B cell (primary cell): Measurements from ENCODE around the gene MOB3B. TPM values are rescaled to one million over a fixed set of nuclear protein-coding genes. Genes with fewer than 3 reads are reported as not detected.

Source experiments
- ATAC-seq: fragments of 200-7000 bp; cut with Tn5 transposase; one replicate; pipeline ENCODE4 v1.10.0; 2021; ENCODE audit warnings: low read depth, mild to moderate bottlenecking, moderate number of reproducible peaks, moderate library complexity
- CTCF ChIA-PET: fragments of 350-600 bp; sonication (Branson Sonifier 250); formaldehyde crosslinking; loops from one replicate; lab custom pipeline; 2021; ENCODE audit warnings: antibody characterized with exemption, inconsistent platforms; lab: Charles Lee
- POLR2A ChIA-PET: fragments of 350-600 bp; sonication (Branson Sonifier 250); formaldehyde crosslinking; loops from one replicate; lab custom pipeline; 2021; ENCODE audit warnings: antibody characterized with exemption; lab: Charles Lee
- DNase-seq: peaks from one replicate; pipeline ENCODE4 v3.0.0; 2013
- H2AFZ ChIP-seq: 2 replicates; pipeline ENCODE4 v1.6.1; 2012; ENCODE audit warnings: mild to moderate bottlenecking, low read depth, low read length; ENCODE audit not compliant: insufficient read depth, poor library complexity, severe bottlenecking
- H3K27ac ChIP-seq, 2 donors: 1 replicate in 1 of 2; 2 replicates in 1 of 2; pipeline ENCODE4 v1.5.1; 2012 to 2013; ENCODE audit warnings: low read length in 2 of 2, mild to moderate bottlenecking in 2 of 2, moderate library complexity in 1 of 2
- H3K27me3 ChIP-seq, 4 experiments: fragments of 200-600 bp in 1 of 4; sonication (generic) in 1 of 4; replicated peaks in 1 of 4; 1 replicate in 2 of 4; 2 replicates in 2 of 4; pipeline versions ENCODE4 v1.6.1 to v1.7.0; 2013 to 2016; ENCODE audit warnings: low read length in 3 of 4, mild to moderate bottlenecking in 2 of 4, mixed read lengths in 1 of 4, moderate library complexity in 1 of 4; ENCODE audit not compliant: insufficient read depth in 4 of 4, control insufficient read depth in 3 of 4; ENCODE audit errors: control extremely low read depth in 1 of 4
- H3K36me3 ChIP-seq, 2 experiments: replicated peaks in 1 of 2; 1 replicate in 1 of 2; 2 replicates in 1 of 2; pipeline versions ENCODE4 v1.6.1 to v1.7.1; 2013; ENCODE audit warnings: low read length in 1 of 2; ENCODE audit not compliant: insufficient read depth in 2 of 2, control insufficient read depth in 1 of 2; ENCODE audit errors: control extremely low read depth in 1 of 2, extremely low read depth in 1 of 2
- H3K4me1 ChIP-seq, 2 donors: fragments of 200-600 bp in 1 of 2; sonication (generic) in 1 of 2; 1 replicate in 1 of 2; 2 replicates in 1 of 2; pipeline versions ENCODE4 v1.5.1 to v1.6.1; 2013 to 2017; ENCODE audit warnings: low read length in 2 of 2; ENCODE audit not compliant: control insufficient read depth in 2 of 2, insufficient read depth in 2 of 2
- H3K4me2 ChIP-seq: replicated peaks from 2 replicates; pipeline ENCODE3; 2012; ENCODE audit warnings: mild to moderate bottlenecking, low read depth, low read length; ENCODE audit not compliant: poor library complexity, severe bottlenecking
- H3K4me3 ChIP-seq, 5 experiments: fragments of 200-600 bp in 1 of 5; sonication (generic) in 1 of 5; 1 replicate in 3 of 5; 2 replicates in 2 of 5; pipeline versions ENCODE4 v1.5.1 to v1.7.0; 2011 to 2016; ENCODE audit warnings: low read length in 4 of 5, mild to moderate bottlenecking in 4 of 5, low read depth in 2 of 5, control low read depth in 1 of 5, moderate library complexity in 1 of 5; ENCODE audit not compliant: insufficient read depth in 1 of 5; ENCODE audit errors: control extremely low read depth in 1 of 5, extremely low read depth in 1 of 5
- H3K79me2 ChIP-seq: fragments of 200-600 bp; sonication (generic); one replicate; pipeline ENCODE4 v1.6.0; 2016; ENCODE audit warnings: low read length; ENCODE audit not compliant: control insufficient read depth, insufficient read depth
- H3K9ac ChIP-seq: fragments of 200-600 bp; sonication (generic); 2 replicates; pipeline ENCODE4 v1.6.1; 2017; ENCODE audit warnings: mild to moderate bottlenecking, low read length, moderate library complexity
- H3K9me3 ChIP-seq, 3 donors: one replicate each; pipeline versions ENCODE4 v1.6.1 to v1.7.1; 2013; ENCODE audit warnings: low read length in 2 of 3; ENCODE audit not compliant: control insufficient read depth in 2 of 3, insufficient read depth in 1 of 3; ENCODE audit errors: control extremely low read depth in 1 of 3
- H4K20me1 ChIP-seq: 2 replicates; pipeline ENCODE4 v1.6.0; 2012; ENCODE audit warnings: mild to moderate bottlenecking, low read length; ENCODE audit not compliant: insufficient read depth, control insufficient read depth, poor library complexity, severe bottlenecking
- H3K27ac Mint-ChIP-seq: one replicate; pipeline ENCODE4 v1.8.0; 2021; ENCODE audit warnings: mixed read lengths
- H3K27me3 Mint-ChIP-seq: one replicate; pipeline ENCODE4 v1.8.0; 2021; ENCODE audit warnings: mixed read lengths
- H3K4me1 Mint-ChIP-seq: one replicate; pipeline ENCODE4 v1.8.0; 2021; ENCODE audit warnings: mixed read lengths
- H3K4me3 Mint-ChIP-seq: one replicate; pipeline ENCODE4 v1.8.0; 2021; ENCODE audit warnings: mixed read lengths
- H3K9me3 Mint-ChIP-seq: one replicate; pipeline ENCODE4 v1.8.0; 2022; ENCODE audit warnings: mixed read lengths; ENCODE audit not compliant: insufficient read depth
- EZH2 ChIP-seq: IDR thresholded peaks from 2 replicates; pipeline ENCODE4 v1.6.1; 2012; ENCODE audit warnings: borderline replicate concordance, low read depth, mild to moderate bottlenecking, moderate library complexity, low read length; ENCODE audit not compliant: insufficient read depth, poor library complexity, severe bottlenecking
- WGBS: methylation state at CpG from one replicate; pipeline ENCODE4 v1.1.5; 2013; ENCODE audit warnings: missing lambda C conversion rate; ENCODE audit not compliant: insufficient coverage; 5-methylcytosine and 5-hydroxymethylcytosine counted together
- intact Hi-C: fragments of 100-400 bp; cut with micrococcal nuclease; formaldehyde crosslinking; loops from one replicate; pipeline ENCODE4 v1.10.0; 2022
- polyA plus RNA-seq: library from polyadenylated mRNA; depleted of rRNA; stranded (reverse); fragments of >200 nt; gene quantifications from 2 replicates; pipeline ENCODE4 v1.2.3, GENCODE V29; 2012
- total RNA-seq, 2 donors: library from RNA; stranded (reverse); fragments of 120-200 nt in 1 of 2; gene quantifications; 1 replicate in 1 of 2; 2 replicates in 1 of 2; pipeline versions ENCODE4 v1.2.3 to v1.2.4, GENCODE V29; 2013 to 2022
- TF ChIP-seq, protein P1 (sequence below): fragments of 200-600 bp; IDR thresholded peaks from one replicate; pipeline ENCODE4 v1.8.0; 2022; ENCODE audit warnings: antibody characterized with exemption, mild to moderate bottlenecking

Gene MOB3B
- total and polyA plus RNA-seq, 2 donors (not counting 1 experiment from before 2014, with no cell fraction given) = 7.3 to 7.9 TPM

DNA sequence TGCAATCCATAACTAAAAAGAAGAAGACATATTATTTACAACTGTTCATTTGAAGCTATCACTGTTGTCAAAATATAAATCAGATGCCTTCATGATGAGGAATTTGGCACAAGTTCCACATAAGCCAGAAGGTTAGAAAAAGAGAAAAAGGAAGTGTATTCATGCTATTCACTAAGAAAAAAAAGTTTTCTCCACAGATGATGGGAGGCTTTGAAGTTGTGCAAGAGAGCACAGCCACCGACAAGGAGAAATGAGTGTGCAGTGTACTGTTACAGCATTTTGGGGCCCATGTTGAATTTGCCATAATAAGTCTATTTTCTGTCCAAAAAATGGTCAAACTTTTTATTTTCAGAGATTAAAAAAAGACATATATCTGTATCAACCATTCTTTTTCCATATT is 38.5 kb downstream of the MOB3B start:
- H3K79me2 ChIP-seq = peaks cover 78% of the 10 kb centered on the region
- CTCF ChIA-PET = interaction anchor here (1.4 kb wide), 1 partner anchor 38 kb away, joined by 4 read pairs; the partner anchor contains the start of gene MOB3B
- peak; percentile 56 for ATAC-seq
- peaks cover 63% of the 10 kb centered on the region for H3K4me1 Mint-ChIP-seq
- no peak overlapping the region for H3K4me3 ChIP-seq
- no peaks in the 10 kb centered on the region for H3K27me3 Mint-ChIP-seq
- H3K9me3 Mint-ChIP-seq = no peaks in the 10 kb centered on the region
- peak overlapping the region; percentile 46 for H3K4me2 ChIP-seq
- H4K20me1 ChIP-seq = no peaks in the 10 kb centered on the region
- peaks cover 0 to 6% (median 0%) of the 10 kb centered on the region in 3 donors for H3K9me3 ChIP-seq
- intact Hi-C loops = no loop called here
- H3K4me1 ChIP-seq = peaks cover 56 to 64% of the 10 kb centered on the region in 2 donors
- no peaks in the 10 kb centered on the region for H3K27me3 ChIP-seq
- peak overlapping the region in 1 of 2 donors; percentile 38 for H3K27ac ChIP-seq
- H3K4me3 Mint-ChIP-seq = peak overlapping the region; percentile 42
- H2AFZ ChIP-seq = no peak overlapping the region
- no peak overlapping the region for H3K27ac Mint-ChIP-seq
- H3K36me3 ChIP-seq = no peaks in the 10 kb centered on the region
- DNase-seq = peak; percentile 37
- TF ChIP-seq, protein P1, sequence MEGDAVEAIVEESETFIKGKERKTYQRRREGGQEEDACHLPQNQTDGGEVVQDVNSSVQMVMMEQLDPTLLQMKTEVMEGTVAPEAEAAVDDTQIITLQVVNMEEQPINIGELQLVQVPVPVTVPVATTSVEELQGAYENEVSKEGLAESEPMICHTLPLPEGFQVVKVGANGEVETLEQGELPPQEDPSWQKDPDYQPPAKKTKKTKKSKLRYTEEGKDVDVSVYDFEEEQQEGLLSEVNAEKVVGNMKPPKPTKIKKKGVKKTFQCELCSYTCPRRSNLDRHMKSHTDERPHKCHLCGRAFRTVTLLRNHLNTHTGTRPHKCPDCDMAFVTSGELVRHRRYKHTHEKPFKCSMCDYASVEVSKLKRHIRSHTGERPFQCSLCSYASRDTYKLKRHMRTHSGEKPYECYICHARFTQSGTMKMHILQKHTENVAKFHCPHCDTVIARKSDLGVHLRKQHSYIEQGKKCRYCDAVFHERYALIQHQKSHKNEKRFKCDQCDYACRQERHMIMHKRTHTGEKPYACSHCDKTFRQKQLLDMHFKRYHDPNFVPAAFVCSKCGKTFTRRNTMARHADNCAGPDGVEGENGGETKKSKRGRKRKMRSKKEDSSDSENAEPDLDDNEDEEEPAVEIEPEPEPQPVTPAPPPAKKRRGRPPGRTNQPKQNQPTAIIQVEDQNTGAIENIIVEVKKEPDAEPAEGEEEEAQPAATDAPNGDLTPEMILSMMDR = no peak
- no peak for TF ChIP-seq EZH2
- H3K9ac ChIP-seq = no peak overlapping the region
- WGBS = no CpG with 5 or more reads among the region's 1 CpG
- POLR2A ChIA-PET = no interaction called here

DNA sequence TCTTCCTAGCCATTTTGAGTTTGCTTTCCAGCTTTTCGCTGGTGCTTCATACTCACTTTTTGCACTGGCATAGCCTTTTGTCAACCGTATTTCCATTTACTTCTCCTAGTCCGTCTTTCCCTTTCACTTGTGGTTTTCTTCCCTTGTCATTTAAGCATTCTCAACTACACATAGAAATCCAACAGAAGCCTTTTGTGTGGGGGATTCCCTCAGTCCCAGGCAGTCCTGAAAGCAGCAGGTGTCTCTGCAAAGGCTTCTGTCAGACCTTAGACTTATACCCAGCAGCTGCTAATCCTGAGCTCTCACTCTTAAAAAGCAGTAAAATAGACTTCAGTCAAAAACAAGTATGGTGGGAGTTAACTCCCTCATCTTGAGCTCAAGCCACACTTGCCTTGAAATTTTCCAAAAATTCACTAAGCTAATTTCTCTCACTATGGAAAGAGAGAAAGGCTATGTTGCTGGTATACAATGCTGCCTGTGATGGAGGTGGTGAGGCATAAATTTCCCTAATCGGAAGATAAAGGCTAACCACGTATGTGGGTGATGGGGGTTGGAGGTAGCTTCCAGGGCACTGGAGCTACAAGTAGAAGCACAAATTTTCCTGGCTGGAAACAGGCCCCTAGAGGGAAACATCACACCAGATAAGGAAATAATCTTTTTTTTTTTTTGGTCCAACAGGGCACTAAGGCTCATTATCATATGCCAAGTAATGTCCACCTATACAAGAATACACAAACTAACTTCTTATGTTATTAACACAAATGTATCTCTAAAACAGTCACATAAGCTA is 40.3 kb downstream of the MOB3B start:
- ChIA-PET POLR2A (interaction anchor here (0.6 kb wide), 2 partner anchors 17 to 21 kb away, joined by 5 read pairs; no protein-coding TSS in a partner anchor), CTCF (interaction anchor here (0.7 to 3.1 kb wide), 9 partner anchors 8 to 159 kb away, joined by 3 to 18 read pairs (median 4); partner anchors contain the start of gene MOB3B)
- Mint-ChIP-seq H3K27me3 (no peaks in the 10 kb centered on the region), H3K9me3 (no peaks in the 10 kb centered on the region), H3K27ac (peak overlapping the region; percentile 72), H3K4me3 (peak overlapping the region; percentile 63), H3K4me1 (peaks cover 76% of the 10 kb centered on the region)
- ATAC-seq (no peak), DNase-seq (peak; percentile 36)
- Histone ChIP-seq H4K20me1 (no peaks in the 10 kb centered on the region), H3K79me2 (peaks cover 61% of the 10 kb centered on the region), H3K4me1 (peaks cover 74 to 83% of the 10 kb centered on the region in 2 donors), H3K27ac (peak overlapping the region; percentile 28 to 60), H2AFZ (no peak overlapping the region), H3K9me3 (peaks cover 0 to under 1% (median 0%) of the 10 kb centered on the region in 3 donors), H3K27me3 (no peaks in the 10 kb centered on the region), H3K9ac (no peak overlapping the region), H3K36me3 (no peaks in the 10 kb centered on the region), H3K4me3 (no peak overlapping the region), H3K4me2 (peak overlapping the region; percentile 46)
- intact Hi-C loops = loop anchor here (1.0 to 5.0 kb wide), 2 partner anchors 39 to 112 kb away; no protein-coding TSS in a partner anchor
- no peak for TF ChIP-seq EZH2
- TF ChIP-seq, protein P1 = no peak
- 70% methylated on average over 2 of the region's 5 CpGs for WGBS
